Smooth muscle cell of the brain vasculature (primary cell): ENCODE data around the gene SGSH.
"Not testable (repeated sequence)": the region's sequence is repeated elsewhere in the genome, so short reads cannot be mapped to it uniquely, and the experiment has no call there.

ENCODE experiments used
- DNase-seq: peaks from one replicate; pipeline ENCODE4 v3.0.0-alpha.2; 2012; ENCODE audit warnings: low read depth, low spot score

The SGSH gene

DNA sequence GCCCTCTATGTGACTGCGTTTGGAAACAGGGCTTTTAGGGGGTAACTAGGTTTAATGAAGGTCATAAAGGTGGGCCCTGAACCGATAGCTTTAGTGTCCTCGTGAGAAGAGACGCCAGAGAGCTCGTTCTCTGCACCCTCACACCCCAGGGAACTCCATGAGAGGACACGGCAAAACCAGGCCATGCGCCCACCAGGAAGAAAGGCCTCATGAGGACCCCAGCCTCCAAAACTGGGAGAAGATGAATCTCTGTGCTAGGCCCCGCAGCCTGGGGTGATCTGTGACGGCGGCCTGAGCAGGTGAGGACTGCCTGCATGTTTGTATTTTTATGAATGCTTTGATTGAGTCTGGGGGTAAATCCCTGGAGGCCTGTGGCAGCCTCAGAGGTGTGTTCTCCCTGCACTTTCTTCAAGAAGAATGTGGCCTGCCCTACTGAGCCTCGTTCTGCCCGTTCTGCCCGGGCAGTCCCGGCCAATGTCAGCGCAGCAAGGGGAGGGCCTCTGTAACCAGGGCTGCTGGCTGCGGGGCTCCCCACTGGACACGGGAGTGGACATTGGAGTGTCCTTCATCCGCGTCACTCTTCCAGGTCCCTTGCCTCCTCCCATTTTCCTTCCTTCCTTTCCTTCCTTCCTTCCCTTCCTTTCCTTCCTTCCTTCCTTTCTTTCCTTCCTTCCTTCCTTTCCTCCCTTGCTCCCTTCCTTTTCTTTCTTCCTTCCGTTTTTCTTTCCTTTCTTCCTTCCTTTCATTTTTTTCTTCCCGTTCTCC, 33.7 kb upstream of the SGSH start:
- DNase-seq: no peak

DNA sequence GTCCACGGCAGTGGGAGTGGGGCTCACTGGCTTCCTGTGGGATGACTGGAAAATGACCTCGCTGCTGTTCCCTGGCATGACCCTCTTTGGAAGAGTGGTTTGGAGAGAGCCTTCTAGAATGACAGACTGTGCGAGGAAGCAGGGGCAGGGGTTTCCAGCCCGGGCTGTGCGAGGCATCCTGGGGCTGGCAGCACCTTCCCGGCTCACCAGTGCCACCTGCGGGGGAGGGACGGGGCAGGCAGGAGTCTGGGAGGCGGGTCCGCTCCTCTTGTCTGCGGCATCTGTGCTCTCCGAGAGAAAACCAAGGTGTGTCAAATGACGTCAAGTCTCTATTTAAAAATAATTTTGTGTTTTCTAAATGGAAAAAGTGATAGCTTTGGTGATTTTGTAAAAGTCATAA, 32.7 kb upstream of the SGSH start:
- DNase-seq: no peak

DNA sequence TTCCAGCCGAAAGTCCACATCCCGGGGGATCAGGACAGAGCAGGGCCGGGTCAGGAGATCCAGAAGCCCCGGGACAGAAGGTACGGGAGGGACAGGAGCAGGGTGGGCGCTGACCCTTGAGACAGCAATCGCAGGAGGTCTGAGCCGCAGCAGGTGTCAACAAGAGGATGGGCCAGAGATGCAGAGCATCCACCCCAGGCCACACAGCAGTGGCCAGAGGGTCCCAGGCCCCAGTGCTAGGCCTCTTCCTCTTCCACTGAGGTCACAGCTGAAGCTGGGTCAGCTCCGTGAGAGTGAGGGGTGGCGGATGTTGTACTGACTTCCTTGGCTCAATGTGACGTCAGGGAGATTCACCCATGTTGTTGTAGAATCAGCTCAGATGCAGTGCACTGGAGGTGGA, 31.8 kb upstream of the SGSH start:
- no peak for DNase-seq

DNA sequence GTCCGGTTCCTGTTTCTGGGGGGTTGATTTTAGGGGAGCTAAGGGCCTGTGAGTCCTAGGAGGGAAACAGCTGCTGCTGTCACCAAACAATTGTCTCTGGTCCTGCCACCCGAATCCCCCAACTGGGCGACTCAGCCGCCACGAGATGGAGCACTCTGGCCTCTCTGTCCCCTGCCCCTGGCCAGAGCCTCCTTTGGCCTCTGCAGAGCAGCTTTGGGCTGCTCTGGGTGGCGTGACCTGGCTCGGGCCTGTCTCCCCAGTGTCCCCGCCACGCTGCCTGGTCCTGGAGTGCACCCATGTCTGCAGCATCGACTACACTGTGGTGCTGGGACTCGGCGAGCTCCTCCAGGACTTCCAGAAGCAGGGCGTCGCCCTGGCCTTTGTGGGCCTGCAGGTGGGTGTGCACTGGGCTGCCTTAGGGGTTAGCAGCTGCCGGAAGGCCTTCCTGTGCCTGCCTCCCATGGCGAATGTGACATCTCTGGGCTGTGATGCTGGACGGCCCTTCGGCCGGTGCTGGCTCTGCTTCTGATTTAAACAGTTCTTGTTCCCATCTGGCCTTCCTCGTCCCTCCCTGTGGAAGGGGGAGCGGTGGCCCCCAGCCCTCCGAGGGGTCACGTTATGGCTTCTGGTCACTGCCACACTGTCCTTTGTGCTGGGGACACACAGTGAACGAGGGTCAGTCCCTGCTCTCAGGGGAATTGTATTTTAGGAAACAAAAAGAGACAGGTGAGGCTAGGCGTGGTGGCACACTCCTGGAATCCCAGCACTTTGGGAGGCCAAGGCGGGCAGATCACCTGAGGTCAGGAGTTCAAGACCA, 29.0 kb upstream of the SGSH start:
- no peak for DNase-seq

GRCh38 chr17:80248001-80248893, 28.1 kb upstream of the SGSH start:
- DNase-seq: no peak

DNA sequence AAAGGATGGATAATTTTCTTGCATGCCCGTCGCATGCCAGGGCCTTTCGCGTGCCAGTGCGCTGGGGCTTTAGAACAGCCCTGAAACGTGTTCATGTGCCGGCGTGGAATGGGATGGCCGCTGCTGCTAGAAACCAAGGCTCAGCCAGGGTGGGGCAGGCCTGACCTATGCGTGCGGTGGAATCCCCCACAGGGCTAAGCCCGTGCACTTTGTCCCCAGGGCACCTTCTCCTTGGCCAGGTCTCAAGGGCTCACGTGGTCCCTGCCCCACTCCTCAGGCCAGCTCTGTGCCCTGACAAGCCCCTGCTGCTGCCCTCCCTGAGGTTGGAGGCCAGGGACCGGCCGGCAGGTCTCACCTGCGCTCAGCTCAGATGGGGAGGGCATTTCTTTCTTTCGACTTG, 27.4 kb upstream of the SGSH start:
- DNase-seq: no peak

- DNase-seq: no peak
These were observed 26.6 kb upstream of the SGSH start for GRCh38 chr17:80246726-80247125.

DNA sequence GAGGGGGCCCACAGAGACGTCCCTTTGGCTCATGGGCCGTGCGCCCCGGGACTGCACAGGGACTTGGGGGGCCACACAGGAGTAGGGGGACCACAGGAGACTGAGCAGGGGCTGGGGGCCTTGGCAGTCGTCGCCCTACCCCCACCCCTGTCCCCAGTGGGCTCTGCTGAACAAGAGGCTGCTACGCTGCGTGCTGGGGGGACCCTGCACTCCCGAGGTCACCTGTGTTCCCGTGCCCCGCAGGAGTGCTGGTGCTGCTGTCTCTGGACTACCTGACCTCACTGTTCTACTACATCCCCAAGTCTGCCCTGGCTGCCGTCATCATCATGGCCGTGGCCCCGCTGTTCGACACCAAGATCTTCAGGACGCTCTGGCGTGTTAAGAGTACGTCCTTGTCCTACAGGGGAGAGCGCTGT, 26.1 kb upstream of the SGSH start:
- no peak for DNase-seq

GRCh38 chr17:80245566-80246265, 25.6 kb upstream of the SGSH start:
- DNase-seq: no peak

DNA sequence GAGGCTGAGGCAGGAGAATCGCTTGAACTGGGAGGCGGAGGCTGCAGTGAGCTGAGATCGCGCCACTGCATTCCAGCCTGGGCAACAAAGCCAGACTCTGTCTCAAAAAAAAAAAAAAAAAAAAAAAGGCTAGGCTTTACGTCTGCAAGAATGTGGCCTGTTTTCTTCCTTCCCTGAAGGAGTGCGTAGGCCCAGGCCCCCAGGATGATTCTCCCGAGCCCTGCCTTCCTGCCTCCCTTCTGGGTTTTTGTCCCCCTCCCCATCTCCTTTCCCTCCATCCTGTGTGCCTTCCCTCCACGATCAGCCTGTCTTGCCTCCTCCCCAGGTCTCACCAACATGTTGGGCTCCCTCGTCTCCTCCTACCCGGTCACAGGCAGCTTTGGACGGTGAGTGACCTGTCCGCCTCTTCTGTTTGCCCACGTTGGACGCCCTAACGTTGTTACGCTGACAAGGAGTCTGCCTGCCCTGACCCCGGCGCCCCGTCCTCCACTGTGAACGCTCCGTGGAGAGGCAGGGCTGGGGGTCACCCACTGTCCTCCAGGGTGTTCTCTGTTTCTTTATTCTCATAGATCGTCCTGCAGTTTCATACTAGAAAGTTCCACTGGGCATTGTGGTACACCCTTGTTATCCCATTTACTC, 24.9 kb upstream of the SGSH start:
- no peak for DNase-seq

- DNase-seq: not testable (repeated sequence)
These were observed 24.3 kb upstream of the SGSH start for GRCh38 chr17:80244448-80244847.

GRCh38 chr17:80243526-80244433, 23.6 kb upstream of the SGSH start:
- no peak for DNase-seq

DNA sequence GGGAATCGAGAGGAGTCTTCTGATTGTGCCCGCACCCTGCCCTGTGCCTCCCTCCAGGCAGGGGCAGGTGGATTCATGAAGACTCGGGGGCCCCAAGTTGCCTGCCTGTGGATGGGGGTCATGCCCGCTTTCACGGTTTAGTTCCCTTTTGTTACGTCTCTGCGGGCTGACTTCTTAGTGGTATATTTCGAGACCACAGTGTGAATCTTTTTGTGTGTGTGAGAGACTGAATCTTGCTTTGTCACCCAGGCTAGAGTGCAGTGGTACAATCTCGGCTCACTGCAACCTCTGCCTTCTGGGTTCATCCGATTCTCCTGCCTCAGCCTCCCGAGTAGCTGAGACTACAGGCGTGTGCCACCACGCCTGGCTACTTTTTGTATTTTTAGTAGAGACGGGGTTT, 22.4 kb upstream of the SGSH start:
- no peak for DNase-seq

DNA sequence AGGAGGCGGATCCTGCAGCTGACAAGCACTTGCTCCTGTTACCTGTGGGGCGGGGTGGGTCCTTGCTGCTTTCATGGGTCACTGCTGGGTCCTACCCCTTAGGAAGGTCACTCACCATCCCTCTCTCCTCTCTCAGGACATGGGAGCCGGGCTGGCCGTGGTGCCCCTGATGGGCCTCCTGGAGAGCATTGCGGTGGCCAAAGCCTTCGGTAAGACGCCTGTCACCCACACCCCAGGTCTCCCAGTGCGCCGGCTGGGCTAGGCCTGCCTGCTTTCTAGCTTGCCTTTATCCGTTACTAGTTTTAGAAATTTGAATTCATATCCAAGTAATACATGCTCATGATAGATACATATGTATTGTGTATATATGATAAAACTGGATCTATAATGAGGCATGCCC, 17.3 kb upstream of the SGSH start:
- DNase-seq: no peak

GRCh38 chr17:80236911-80237310, 16.8 kb upstream of the SGSH start:
- no peak for DNase-seq

DNA sequence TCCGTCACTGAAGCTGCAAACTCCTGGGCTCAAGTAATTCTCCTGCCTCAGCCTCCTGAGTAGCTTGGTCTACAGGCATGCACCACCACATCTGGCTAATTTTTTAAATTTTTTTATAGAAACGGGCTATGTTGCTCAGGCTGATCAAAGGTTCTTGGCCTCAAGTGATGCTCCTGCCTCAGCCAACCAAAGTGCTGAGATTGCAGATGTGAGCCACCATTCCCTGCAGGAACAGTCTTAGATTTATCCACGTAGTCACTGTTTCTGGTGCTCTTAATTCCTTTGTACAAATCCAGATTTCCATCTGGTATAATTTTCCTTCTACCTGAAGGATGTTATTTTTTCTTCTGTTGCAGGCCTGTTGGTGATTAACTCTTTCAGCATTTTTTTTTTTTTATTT, 13.1 kb upstream of the SGSH start:
- no peak for DNase-seq

- DNase-seq: no peak
These were observed 12.3 kb upstream of the SGSH start for GRCh38 chr17:80232438-80232837.

GRCh38 chr17:80229011-80229410, 8.9 kb upstream of the SGSH start:
- no peak for DNase-seq

- DNase-seq: no peak
These were observed 8.3 kb upstream of the SGSH start for GRCh38 chr17:80228477-80228876.

- no peak for DNase-seq
These were observed 7.5 kb upstream of the SGSH start for GRCh38 chr17:80227666-80228065.
